Common myeloid progenitor, CD34-positive (primary cell): Measurements from ENCODE around the gene STAB2.

Source experiments
- CTCF ChIA-PET: fragments of 350-600 bp; sonication (Branson Sonifier 250); formaldehyde crosslinking; loops from one replicate; lab custom pipeline; 2021; ENCODE audit warnings: antibody characterized with exemption; lab: Charles Lee
- POLR2A ChIA-PET: fragments of 350-600 bp; sonication (Branson Sonifier 250); formaldehyde crosslinking; loops from one replicate; lab custom pipeline; 2021; ENCODE audit warnings: antibody characterized with exemption; lab: Charles Lee
- DNase-seq, 3 donors: peaks; one replicate each; pipeline versions ENCODE4 v3.0.0 to v3.0.0-alpha.2; 2013
- H3K27ac ChIP-seq, 2 experiments: 1 replicate in 1 of 2; 2 replicates in 1 of 2; pipeline ENCODE4 v1.7.0; 2013; ENCODE audit warnings: inconsistent platforms in 2 of 2, low read length in 2 of 2, mild to moderate bottlenecking in 2 of 2, low read depth in 1 of 2, moderate library complexity in 1 of 2; ENCODE audit not compliant: severe bottlenecking in 2 of 2, insufficient read depth in 1 of 2, poor library complexity in 1 of 2
- H3K27me3 ChIP-seq, 5 experiments: replicated peaks in 2 of 5; 1 replicate in 3 of 5; 2 replicates in 2 of 5; pipeline versions ENCODE4 v1.6.1 to v1.7.0; 2013; ENCODE audit warnings: low read length in 4 of 5, mild to moderate bottlenecking in 2 of 5, moderate library complexity in 2 of 5, inconsistent platforms in 1 of 5; ENCODE audit not compliant: insufficient read depth in 5 of 5, control insufficient read depth in 4 of 5
- H3K36me3 ChIP-seq, 4 experiments: 1 replicate in 2 of 4; 2 replicates in 2 of 4; pipeline versions ENCODE4 v1.6.1 to v1.7.0; 2013; ENCODE audit warnings: low read length in 3 of 4, control low read depth in 1 of 4, mild to moderate bottlenecking in 1 of 4; ENCODE audit not compliant: control insufficient read depth in 4 of 4, insufficient read depth in 4 of 4
- H3K4me1 ChIP-seq, 4 experiments: 1 replicate in 3 of 4; 2 replicates in 1 of 4; pipeline versions ENCODE4 v1.6.1 to v1.7.1; 2013; ENCODE audit warnings: low read length in 3 of 4, mild to moderate bottlenecking in 3 of 4, control low read depth in 1 of 4, inconsistent platforms in 1 of 4, moderate library complexity in 1 of 4; ENCODE audit not compliant: control insufficient read depth in 4 of 4, insufficient read depth in 4 of 4; ENCODE audit errors: control extremely low read depth in 1 of 4
- H3K4me3 ChIP-seq, 7 experiments: 1 replicate in 4 of 7; 2 replicates in 3 of 7; pipeline versions ENCODE4 v1.5.1 to v1.7.0; 2013; ENCODE audit warnings: mild to moderate bottlenecking in 7 of 7, low read length in 6 of 7, moderate library complexity in 6 of 7, inconsistent platforms in 2 of 7, low read depth in 2 of 7, control low read depth in 1 of 7; ENCODE audit not compliant: insufficient read depth in 4 of 7, control insufficient read depth in 1 of 7; ENCODE audit errors: extremely low read depth in 1 of 7
- H3K9me3 ChIP-seq, 5 experiments: 1 replicate in 4 of 5; 2 replicates in 1 of 5; pipeline versions ENCODE4 v1.6.1 to v1.7.1; 2013; ENCODE audit warnings: low read length in 4 of 5, mild to moderate bottlenecking in 2 of 5, inconsistent platforms in 1 of 5, low read depth in 1 of 5, moderate library complexity in 1 of 5; ENCODE audit not compliant: control insufficient read depth in 4 of 5, insufficient read depth in 2 of 5; ENCODE audit errors: control extremely low read depth in 1 of 5
- WGBS: methylation state at CpG from one replicate; pipeline ENCODE4 v1.1.5; 2013; ENCODE audit not compliant: insufficient coverage; 5-methylcytosine and 5-hydroxymethylcytosine counted together

STAB2 gene

DNA sequence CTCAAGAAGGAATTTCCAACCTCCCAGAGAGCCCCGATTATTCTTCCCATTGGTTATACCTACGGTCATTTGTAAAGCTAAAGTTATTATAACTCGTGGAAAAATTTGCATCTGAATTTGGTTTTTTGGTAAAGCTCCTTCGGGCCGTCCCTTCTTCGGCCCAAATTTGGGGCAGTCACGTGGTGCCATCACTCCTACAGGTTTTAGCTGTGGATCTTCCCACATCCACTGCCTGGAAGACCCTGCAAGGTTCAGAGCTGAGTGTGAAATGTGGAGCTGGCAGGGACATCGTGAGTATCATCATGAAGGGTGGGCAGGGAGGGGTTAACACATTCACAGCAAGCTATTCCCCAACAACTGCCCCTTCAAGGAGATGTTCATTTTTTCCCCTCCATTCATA lies 148.2 kb downstream of the STAB2 start:
- ChIA-PET CTCF (no interaction called here), POLR2A (no interaction called here)
- DNase-seq = no peak
- H3K4me3 ChIP-seq = no peak overlapping the region
- WGBS = 100% methylated on average over 2 of the region's 8 CpGs
- H3K27me3 ChIP-seq = peaks cover 0 to 12% (median 0%) of the 10 kb centered on the region in 5 experiments
- H3K9me3 ChIP-seq = peaks cover 1 to 11% (median 4%) of the 10 kb centered on the region in 5 experiments
- H3K4me1 ChIP-seq = no peaks in the 10 kb centered on the region
- no peak overlapping the region for H3K27ac ChIP-seq
- H3K36me3 ChIP-seq = no peaks in the 10 kb centered on the region

DNA sequence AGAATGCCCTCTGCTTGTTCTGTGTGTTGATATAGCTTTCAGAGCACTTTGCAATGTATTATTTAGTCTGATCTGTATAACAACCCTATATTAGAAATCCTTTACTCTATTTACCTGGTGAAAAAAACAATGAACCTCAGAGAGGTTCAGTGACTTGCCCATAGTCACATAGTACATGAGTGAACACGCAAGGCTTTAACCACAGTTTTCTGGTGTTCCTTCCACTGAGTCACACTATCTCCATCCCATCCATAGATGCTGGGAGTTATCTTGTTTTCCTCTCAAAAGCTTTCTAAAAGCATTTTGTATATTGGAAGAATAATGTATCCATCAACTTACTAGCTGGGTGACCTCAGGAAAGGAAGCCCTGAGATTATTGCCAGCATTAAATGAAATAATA lies 149.5 kb downstream of the STAB2 start:
- no peak for DNase-seq
- no peak overlapping the region for H3K4me3 ChIP-seq
- peaks cover 0 to 2% (median under 1%) of the 10 kb centered on the region in 5 experiments for H3K9me3 ChIP-seq
- ChIA-PET CTCF (no interaction called here), POLR2A (no interaction called here)
- H3K36me3 ChIP-seq = no peaks in the 10 kb centered on the region
- no peak overlapping the region for H3K27ac ChIP-seq
- no peaks in the 10 kb centered on the region for H3K4me1 ChIP-seq
- peaks cover 0 to 12% (median 0%) of the 10 kb centered on the region in 5 experiments for H3K27me3 ChIP-seq
- no CpG with 5 or more reads among the region's 1 CpG for WGBS

DNA sequence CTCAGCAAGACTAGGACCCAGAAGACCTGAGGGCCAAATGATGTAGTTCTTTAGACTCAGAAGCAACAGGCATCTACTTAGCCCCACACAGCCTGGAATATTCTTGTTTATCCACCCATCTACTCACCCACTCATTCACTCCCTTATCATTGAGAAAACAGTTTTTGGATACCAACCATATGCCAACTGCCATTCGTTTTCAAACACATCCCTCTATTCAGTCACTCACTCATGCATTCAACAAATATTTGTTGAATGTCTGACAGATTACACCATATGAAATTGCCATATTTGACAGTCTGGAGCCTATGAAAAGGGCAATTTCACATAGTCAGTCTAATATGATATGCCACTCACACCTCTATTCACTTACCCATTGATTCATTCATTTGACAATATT lies 150.8 kb downstream of the STAB2 start:
- no peak overlapping the region for H3K4me3 ChIP-seq
- no peaks in the 10 kb centered on the region for H3K4me1 ChIP-seq
- CTCF ChIA-PET = no interaction called here
- no peak overlapping the region for H3K27ac ChIP-seq
- H3K27me3 ChIP-seq = peaks cover 0 to 12% (median 0%) of the 10 kb centered on the region in 5 experiments
- no peak for DNase-seq
- H3K9me3 ChIP-seq = no peaks in the 10 kb centered on the region
- no peaks in the 10 kb centered on the region for H3K36me3 ChIP-seq
- POLR2A ChIA-PET = no interaction called here
- 100% methylated on average over 1 of the region's 1 CpG for WGBS

DNA sequence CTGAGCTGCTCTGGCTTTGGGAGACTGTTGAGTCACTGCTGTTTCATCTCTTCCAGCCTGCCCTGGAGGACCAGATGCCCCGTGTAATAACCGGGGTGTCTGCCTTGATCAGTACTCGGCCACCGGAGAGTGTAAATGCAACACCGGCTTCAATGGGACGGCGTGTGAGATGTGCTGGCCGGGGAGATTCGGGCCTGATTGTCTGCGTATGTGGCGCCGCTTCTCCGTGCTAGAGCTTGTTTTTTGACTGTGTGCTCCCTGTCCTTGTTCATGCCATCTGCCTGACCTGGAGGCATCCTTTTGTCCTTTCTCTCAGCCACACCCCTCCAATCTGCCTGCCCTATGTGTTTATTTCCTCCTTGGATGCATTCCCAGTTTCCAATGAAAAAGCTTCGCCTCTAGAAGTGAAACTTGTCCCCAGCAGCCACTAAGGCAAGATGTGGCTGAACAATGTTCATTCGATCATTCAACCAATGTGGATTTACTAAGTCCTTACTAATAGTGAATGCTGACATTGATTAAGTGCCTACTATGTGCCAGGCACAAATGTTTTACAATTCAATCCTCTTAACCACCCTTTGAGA lies 155.4 kb downstream of the STAB2 start:
- no peak overlapping the region for H3K27ac ChIP-seq
- ChIA-PET CTCF (no interaction called here), POLR2A (no interaction called here)
- no peak overlapping the region for H3K4me3 ChIP-seq
- H3K36me3 ChIP-seq = no peaks in the 10 kb centered on the region
- no peak for DNase-seq
- no peaks in the 10 kb centered on the region for H3K27me3 ChIP-seq
- H3K9me3 ChIP-seq = no peaks in the 10 kb centered on the region
- H3K4me1 ChIP-seq = no peaks in the 10 kb centered on the region
- WGBS = 95% methylated on average over 14 of the region's 15 CpGs

DNA sequence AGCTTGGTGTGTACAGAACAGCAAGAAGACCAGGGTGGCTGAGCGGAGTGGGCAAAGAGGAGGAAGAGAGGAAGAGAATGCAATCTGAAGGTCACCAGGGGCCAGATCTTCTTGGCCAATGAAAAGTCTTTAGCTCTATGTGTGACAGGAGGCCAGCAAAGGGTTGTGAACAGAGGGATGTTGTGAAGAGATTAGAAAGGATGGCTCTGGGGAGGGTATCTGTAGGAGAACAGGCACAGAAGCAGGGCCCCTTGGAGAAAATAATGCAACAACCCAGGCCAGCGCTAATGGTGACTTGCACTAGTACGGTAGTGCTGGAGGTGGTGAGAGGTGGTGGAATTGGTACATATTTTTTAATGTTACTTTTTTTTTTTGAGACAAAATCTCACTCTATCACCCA lies 156.7 kb downstream of the STAB2 start:
- WGBS = 83% methylated on average over 1 of the region's 3 CpGs
- Histone ChIP-seq H3K27me3 (no peaks in the 10 kb centered on the region), H3K4me1 (no peaks in the 10 kb centered on the region), H3K4me3 (no peak overlapping the region), H3K36me3 (no peaks in the 10 kb centered on the region), H3K27ac (no peak overlapping the region), H3K9me3 (no peaks in the 10 kb centered on the region)
- POLR2A ChIA-PET = no interaction called here
- no peak for DNase-seq
- CTCF ChIA-PET = interaction anchor here (1.0 kb wide), 1 partner anchor 9 kb away, joined by 3 read pairs; no protein-coding TSS in a partner anchor

DNA sequence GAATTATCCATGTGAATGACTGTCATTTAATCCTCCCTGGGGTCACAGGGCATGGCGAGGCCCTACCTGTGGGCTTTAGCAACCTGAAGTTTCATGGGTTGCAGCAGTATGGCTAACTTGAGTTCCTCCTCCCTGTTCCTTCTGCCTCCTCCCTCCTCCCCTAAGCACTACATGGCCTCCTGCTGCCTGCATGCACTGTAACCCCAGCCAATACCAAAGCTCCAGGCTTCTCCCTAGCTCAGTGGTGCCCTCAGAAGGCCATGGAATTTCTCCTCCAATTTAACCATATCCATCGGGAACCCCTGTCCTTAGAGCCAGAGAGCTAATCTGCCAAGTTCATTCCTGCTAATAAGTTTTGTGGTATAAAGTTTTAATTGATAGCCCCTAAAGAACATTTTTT lies 158.9 kb downstream of the STAB2 start:
- H3K4me3 ChIP-seq = no peak overlapping the region
- POLR2A ChIA-PET = no interaction called here
- no peaks in the 10 kb centered on the region for H3K27me3 ChIP-seq
- no peak overlapping the region for H3K27ac ChIP-seq
- no peaks in the 10 kb centered on the region for H3K36me3 ChIP-seq
- no peaks in the 10 kb centered on the region for H3K4me1 ChIP-seq
- 100% methylated on average over 1 of the region's 2 CpGs for WGBS
- no peaks in the 10 kb centered on the region for H3K9me3 ChIP-seq
- no peak for DNase-seq
- CTCF ChIA-PET = no interaction called here

DNA sequence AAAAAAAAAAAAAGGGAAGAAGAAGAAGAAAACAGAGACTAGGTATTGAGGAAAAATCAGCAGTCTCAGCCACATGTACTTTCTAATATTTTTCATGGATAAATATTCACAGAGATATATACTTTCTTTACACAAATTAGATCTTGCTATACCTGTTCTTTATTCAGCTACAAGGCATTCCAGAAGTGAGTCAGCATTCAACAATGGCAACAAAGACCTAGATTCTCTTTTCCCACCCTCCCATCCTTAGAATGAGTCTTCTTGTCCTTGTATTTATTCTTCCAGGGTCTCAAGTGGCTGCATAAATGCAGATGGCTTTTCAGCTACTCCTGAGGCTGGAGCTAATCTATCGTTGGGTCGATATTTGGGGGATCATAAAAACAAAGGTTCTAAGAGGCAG lies 160.9 kb downstream of the STAB2 start:
- Histone ChIP-seq H3K9me3 (no peaks in the 10 kb centered on the region), H3K27ac (no peak overlapping the region), H3K4me3 (no peak overlapping the region), H3K36me3 (no peaks in the 10 kb centered on the region), H3K4me1 (no peaks in the 10 kb centered on the region), H3K27me3 (peaks cover 0 to 6% (median 0%) of the 10 kb centered on the region in 5 experiments)
- CTCF ChIA-PET = no interaction called here
- WGBS = 100% methylated on average over 2 of the region's 2 CpGs
- no peak for DNase-seq
- POLR2A ChIA-PET = no interaction called here
